8988T (cell line): Measurements from ENCODE around the gene EVPL.
"Not testable (repeated sequence)": the region's sequence is repeated elsewhere in the genome, so short reads cannot be mapped to it uniquely, and the experiment has no call there.

ENCODE experiments used
- DNase-seq: peaks from one replicate; pipeline ENCODE4 v3.0.0; 2011

The EVPL gene

DNA sequence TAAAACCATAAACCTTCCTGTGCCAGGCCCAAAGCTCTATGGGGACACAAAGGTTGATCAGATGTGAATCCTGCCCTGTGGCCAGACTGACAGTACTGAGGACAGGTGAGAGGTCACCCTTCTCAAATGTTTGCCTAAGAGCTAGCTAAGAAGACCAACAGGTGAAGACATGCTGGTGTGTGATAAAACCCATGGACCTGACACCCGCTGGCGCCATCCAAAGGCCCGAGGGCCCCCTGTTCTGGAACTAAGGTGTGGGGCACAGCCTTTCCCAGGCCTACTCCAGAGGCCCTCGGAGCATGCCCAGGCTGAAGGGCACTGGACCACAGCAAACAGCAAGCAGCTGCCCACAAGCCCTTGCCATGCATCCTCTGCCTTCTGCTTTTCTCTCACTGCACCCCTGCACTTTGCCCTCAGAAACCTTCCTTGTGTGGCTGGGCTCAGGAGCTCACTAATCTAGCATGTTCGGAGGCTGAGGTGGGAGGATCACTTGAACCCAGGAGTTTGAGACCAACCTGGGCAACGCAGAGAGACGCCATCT is 31.7 kb downstream of the EVPL start:
- DNase-seq: no peak

DNA sequence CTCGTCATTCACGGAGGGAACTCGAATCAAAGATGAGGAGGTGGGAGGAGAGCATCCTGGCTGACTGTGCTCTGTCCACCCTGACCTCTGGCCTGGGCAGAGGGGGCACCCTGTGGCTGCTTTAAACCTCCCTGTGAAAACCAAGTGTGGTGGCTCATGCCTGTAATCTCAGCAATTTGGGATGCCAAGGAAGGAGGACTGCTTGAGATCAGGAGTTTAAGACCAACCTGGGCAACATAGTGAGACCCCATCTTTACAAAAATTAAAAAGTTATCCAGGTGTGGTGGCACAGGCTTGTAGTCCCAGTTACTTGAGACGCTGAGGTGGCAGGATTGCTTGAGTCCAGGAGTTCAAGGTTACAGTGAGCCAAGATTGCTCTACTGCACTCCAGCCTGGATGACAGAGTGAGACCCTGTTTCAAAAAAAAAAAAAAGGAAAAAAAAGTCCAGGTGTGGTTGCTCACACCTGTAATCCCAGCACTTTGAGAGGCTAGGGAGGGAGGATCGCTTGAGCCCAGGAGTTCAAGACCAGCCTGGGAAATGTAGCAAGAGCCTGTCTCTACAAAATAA is 32.2 kb downstream of the EVPL start:
- no peak for DNase-seq

DNA sequence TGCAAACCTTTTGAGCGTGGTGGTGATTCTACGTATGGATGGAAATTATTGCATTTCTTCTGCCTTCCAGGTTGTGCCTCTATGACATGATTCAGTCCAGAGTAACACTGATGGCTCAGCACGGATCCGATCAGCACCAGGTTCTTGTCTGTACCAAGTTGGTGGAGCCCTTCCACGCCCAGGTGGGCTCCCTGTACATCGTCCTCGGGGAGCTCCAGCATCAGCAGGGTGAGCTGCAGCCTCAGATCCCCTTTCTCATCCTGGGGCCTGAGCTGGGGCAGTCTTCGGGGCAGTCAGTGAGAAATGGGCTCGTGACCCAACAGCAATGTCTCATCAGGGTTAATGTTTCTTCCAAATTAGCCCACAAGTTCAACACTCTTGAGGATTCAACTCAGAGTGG is 35.7 kb downstream of the EVPL start:
- DNase-seq: no peak

DNA sequence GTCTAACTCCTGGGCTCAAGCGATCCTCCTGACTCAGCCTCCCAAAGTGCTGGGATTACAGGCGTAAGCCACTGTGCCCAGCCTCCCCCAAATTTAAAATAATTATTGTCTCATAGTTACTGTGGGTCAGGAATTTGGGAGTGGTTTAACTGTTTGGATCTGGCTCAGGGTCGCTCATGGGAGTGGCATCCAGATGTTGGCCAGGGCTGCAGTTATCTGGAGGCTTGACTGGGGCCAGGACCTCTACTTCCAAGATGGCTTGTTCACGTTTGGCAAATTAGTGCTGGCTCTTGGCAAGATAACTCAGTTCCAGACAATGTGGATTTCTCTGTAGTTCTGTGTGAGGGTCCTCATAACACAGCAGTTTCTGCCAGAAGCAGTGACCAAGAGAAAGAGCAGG is 40.1 kb downstream of the EVPL start:
- DNase-seq: no peak

DNA sequence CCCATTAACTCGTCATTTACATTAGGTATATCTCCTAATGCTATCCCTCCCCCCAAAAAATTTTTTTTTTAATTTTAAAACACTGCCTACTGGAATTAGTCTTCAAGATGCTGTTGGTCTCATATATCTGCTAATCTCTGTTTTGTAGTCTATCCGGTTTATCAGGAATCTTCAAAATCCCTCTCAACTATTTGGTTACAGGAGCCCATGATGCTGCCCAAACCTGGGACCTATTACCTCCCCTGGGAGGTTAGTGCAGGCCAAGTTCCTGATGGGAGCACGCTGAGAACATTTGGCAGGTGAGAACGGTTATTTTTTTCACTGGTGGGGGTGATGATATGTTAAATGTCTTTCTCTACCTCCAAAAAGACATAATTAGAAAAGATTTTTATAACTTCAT is 41.1 kb downstream of the EVPL start:
- no peak for DNase-seq

DNA sequence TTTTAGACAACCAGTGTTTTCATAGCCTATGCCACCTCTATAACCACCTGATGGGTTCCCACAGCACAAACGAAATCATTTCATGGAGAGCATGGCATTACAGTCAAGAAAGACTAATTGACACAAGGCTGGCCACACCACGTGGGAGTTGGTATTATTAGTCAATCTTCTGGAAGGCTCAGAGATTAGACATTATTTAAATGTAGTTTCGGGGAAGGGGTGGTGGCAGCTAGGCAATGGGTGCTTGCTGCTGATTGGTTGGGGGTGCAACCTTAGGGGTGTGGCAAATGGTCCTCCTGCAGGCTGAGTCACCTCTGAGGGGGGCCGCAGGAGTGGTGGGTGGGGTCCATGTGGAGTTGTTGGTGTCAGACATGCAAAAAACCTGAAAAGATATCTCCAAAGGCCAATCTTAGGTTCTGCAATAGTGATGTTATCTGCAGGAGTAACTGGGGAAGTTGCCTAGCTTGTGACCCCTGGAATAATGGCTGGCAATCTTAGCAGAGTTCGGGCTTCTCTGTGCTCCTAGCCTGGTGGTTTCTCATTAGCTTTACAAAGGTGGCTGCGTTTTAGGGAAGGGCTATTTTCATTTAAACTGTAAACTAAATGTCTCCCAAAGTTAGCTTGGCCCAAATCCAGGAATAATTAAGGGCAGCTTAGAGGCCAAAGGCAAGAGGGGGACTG is 43.5 kb downstream of the EVPL start:
- no peak for DNase-seq

DNA sequence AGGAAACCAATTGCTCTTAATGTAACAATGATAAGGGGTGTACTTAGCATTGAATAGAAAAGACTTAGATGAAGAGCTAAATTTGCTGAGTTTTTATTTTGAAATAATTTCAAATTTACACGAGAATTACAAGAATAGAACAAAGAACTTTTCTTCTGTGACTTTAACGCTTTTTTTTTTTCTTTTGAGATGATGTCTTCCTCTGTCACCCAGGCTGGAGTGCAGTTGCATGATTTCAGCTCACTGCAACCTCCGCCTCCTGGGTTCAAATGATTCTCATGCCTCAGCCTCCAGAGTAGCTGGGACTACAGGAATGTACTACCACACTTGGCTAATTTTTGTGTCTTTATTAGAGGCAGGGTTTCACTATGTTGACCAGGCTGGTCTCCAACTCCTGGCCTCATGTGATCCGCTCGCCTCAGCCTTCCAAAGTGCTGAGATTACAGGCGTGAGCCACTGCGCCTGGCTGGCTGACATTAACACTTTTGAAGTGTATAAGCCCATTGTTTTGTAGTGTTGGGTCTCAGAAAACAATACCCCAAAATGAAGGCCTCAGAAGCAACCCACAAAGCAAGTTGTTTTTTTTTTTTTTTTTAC is 46.0 kb downstream of the EVPL start:
- DNase-seq: no peak

DNA sequence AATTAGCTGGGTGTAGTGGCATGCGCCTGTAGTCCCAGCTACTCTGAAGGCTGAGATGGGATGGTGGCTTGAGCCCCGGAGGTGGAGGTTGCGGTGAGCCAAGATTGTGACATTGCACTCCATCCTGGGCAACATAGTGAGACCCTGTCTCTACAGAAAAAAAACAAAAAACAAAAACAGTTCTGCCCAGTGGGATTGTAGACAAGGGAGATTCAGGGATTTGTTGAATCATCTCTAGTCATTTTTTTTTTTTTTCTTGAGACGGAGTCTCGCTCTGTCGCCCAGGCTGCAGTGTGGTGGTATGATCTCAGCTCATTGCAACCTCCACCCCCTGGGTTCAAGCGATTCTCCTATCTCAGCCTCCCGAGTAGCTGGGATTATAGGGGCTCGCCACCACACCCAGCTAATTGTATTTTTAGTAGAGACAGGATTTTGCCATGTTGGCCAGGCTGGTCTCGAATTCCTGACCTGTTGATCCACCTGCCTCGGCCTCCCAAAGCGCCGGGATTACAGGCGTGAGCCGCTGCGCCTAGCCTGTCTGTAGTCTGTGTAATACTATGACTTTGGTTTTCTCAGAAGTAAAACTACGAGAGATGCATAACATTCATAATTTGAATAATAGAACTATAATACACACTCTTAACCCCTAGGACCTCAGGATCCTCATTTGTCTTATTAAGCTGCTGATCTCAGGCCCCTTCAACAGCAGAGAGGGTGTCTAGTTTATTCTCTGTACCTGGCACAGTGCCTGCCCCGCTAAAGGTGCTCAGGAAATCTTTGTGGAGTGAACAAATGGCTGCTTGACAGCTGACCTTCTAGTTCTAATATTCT is 46.7 kb downstream of the EVPL start:
- DNase-seq: no peak

DNA sequence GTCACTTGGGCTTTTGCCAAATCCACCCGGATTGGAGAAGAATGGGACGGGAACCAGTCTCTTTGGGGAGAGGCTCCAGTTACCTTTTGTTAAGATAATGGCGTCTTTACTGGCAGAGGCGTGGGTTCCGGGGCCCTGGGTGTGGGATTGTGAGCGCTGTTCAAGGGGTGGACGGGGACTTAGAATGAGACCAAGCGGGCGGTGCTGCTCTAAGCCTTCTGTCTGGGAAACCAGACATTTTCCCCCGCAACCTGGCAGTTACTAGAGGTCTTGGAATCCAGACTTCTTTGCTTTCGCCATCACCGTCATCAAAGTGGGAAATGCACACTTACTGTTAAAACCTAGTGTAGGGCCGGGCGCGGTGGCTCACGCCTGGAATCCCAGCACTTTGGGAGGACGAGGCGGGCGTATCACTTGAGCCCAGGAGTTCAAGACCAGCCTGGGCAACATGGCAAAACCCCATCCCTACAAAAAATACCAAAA is 47.4 kb downstream of the EVPL start:
- no peak for DNase-seq

DNA sequence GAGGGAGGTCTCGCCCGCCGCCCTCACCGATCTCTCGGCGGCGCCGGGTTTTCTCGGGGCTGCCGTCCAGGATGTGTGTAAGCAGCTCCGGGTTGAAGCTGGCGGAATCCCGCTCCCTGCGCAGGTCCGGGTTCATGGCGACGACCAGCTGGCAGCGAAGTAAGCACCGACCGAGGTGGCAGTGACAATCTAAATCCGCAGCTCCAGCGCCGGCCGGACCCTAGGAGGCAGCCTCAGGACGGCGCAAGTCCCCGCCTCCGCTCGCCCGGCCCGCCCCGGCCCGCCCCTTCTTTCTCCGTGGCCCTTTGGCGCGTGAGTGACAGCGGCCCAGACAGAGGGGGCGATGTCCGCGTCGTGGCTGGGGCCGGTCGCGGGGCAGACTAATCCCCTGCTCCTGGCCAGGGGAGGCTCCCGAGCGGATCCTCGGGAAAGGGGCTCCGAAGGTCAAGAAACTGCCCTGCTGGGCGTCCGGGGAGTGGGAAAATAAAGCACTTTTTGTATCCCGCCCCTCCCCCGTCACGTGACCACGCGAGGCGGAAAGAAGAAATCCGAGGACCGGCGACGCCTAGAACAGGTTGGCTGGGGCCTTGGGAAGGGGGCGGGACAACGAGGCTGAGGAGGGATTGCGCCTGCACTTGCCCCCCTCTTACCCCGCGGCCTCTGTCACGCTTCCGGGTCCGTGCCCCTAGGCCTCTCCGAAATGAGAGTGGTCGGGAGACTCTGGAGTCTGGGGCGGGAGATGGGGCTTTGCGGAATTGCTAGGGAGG is 48.0 kb downstream of the EVPL start, which contains the start of the genes ACOX1 and TEN1:
Gene ACOX1, minus strand, starts transcription at position 229 of the 767 bp plus-strand sequence. Its CDS starts 93 bp downstream, at position 136.
Gene TEN1, plus strand, starts transcription at position 303 of the 767 bp plus-strand sequence. CDS start 6,953 bp downstream, outside the sequence.
- peak; percentile 44 for DNase-seq

DNA sequence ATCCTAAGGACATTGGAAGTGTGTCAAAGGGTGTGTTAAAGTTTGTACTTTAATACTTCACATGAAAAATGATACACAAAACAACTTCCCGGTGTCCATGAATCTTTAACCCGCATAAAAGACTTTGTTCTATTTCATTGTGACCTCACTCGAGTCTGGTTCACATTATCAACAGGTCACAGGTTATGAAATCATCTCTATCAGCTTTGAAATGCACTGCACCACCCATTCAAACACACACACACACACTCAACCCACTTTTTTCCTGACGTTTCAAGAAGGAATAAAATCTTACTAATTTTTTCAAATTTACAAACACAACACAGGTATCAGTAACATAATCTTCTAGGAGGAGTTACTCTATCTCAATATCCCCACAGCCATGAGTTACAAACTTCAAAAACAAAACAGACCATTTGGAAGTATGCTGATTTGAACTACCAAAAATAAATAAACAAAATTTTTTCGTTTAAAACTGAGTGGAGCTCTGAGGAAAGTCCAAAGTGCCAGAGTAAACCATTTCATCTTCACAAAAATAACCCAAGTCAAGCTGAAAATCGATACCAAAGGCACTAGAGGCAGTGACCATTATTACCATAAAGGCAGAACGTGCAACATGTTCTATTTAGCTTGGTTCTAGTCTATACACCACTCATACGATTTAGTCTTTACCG is 50.8 kb downstream of the EVPL start:
- no peak for DNase-seq

DNA sequence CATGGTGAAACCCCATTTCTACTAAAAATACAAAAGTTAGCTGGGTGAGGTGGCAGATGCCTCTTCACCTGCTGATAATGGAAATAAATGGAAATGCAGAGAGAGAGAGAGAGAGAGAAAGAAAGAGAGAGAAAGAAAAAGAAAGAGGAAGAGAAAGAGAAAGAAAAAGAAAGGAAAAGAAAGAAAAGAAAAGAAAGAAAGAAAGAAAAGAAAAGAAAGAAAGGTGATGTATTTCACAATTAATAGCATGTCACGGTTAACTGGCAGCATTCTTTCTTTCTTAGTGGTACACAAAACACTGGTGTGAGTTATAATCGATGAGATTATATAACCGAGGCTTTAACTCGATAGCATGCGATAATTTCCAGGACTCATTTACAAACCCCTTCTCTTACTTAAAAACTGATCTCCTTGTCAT is 51.3 kb downstream of the EVPL start:
- no peak for DNase-seq

DNA sequence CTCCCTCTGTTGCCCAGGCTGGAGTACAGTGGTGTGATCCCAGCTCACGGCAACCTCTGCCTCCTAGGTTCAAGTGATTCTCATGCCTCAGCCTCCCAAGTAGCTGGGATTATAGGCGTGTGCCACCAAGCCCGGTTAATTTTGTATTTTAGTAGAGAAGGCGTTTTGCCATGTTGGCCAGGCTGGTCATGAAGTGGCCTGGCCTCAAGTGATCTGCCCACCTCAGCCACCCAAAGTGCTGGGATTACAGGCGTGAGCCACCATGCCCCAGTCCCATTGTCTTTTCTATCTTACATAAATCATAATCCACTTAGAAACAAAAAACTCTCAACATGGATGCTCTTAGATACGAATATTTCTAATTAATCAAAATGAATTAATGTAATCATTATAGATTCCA is 51.9 kb downstream of the EVPL start:
- not testable (repeated sequence) for DNase-seq

DNA sequence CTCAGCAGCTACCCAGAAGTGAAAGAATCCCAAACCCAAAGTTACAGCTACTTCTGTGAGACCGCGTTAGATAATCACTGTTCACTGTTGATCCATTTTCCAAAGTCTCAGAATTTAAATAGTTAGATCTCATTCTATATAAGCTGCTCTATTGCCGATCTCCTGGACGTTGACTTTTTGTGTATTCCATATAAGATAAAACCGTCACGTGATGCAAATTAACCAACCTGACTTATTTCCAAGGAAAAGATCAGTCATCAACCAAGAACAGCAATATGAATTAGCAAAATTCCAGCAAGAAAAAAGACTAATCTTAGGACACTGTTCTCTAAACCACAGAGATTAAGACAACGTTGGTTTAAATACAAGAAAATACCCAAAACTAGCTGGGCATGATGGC is 56.5 kb downstream of the EVPL start:
- no peak for DNase-seq

DNA sequence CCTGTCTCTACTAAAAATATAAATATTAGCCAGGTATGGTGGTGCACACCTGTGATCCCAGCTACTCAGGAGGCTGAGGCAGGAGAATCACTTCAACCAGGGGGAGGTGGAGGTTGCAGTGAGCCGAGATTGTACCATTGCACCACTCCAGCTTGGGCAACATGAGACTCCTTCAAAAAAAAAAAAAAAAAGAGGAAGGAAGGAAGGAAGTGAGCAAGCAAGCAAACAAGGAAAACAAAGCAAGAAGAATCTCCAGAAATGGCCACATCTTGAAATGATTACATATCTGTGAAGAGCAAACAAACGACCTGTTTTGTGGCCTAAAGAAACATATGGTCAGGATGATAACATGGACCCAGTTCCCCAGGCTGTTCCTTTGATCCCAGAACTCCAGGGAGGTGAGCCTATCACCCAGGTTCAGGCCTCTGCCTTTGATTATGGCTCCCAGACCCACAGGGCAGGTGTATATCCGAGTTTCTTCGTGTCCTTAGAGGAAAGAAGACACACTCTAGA is 57.0 kb downstream of the EVPL start:
- DNase-seq: no peak

DNA sequence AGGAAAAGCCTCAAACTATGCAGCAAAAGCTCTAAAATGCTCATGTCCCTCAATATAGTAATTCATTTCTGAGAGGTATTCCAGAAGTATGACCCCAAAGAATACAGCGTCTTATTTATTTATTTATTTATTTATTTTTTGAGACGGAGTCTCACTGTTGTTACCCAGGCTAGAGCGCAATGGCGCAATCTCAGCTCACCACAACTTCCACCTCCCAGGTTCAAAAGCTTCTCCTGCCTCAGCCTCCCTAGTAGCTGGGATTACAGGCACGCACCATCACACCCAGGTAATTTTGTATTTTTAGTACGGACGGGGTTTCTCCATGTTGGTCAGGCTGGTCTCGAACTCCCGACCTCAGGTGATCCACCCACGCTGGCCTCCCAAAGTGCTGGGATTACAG is 58.1 kb downstream of the EVPL start:
- DNase-seq: not testable (repeated sequence)

DNA sequence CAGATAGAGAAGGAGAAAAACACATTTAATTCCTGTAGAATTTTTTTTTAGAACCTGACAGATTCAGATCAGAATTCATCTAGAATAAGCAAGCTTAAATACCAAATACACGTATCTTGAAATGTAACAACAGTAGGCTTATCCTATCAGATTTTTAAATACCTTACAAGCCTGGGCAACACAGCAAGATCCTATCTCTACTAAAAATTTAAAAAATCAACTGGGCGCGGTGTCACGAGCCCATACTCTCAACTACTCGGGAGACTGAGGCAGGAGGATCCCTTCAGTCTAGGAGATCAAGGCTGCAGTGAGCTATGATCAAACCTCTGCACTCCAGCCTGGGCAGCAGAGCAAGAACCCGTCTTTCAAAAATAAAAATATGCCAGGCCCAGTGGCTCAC is 61.6 kb downstream of the EVPL start:
- DNase-seq: no peak

DNA sequence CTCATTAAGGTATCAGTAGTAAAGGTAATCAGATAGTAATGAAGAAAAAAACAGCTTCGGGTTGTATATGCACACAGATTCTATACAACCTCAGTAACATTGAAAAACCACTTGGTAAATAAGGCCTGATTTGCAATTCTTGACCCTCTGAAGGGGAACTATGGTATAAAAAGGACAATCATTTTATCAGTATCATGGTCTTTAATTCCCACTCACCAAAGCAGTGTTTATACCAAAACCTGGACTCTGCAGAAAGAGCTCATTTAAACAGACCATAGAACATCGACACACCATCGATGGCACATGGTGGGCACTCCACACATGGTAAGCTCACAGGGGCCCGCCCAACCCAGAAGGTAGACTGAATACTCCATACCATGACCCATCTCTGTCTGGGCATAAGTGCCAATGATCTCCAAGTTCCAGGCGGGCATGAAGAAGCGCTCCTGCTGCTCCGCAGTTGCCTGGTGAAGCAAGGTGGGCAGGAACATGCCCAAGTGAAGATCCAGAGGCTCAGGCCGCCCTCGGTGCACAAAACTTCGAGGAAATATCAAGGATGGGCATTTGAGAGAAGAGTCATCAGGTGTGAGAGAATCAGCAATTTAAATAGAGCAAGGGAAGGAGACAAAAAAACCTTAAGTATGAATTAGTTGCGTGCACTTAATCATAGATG is 67.1 kb downstream of the EVPL start:
- DNase-seq: no peak

DNA sequence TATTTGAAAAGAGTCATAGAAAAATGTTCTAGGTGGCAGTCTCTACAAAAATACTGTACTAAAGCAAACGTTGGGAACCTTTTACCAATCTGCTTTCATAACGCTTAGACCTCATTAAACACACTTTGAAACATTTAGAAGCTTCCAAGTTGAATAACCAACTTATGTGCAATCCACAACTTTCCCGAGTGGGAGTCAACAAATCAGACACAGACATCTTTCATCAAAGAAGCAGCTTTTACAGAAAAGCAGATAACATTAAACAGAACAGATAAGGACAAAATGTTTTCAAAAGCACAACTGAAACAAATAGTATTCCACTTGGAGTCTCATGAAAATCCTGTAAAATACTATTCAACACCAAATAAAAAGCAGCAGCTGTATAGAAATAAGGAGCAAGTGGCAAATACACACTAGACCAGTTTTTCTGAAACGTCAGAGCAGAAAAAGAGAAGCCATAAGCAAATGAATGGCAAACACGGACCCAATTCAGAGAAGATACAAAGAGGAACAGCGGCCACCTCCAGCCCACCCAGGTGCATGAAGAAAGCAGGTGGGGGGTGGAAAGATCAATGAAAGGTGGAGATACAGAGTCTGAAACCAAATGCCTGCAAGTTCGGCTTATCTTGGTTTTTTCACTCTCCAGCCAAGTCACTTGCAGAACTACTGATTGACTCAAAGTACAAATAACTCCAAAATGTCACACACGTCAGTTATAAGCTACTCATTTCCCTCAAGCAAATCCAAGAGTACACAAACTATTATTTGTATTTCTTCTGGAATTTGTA is 67.9 kb downstream of the EVPL start:
- DNase-seq: no peak
